ENCODE measurements around the gene ARHGEF11. TPM values are rescaled to one million over a fixed set of nuclear protein-coding genes. Genes with fewer than 3 reads are reported as not detected.

The ARHGEF11 gene, protein sequence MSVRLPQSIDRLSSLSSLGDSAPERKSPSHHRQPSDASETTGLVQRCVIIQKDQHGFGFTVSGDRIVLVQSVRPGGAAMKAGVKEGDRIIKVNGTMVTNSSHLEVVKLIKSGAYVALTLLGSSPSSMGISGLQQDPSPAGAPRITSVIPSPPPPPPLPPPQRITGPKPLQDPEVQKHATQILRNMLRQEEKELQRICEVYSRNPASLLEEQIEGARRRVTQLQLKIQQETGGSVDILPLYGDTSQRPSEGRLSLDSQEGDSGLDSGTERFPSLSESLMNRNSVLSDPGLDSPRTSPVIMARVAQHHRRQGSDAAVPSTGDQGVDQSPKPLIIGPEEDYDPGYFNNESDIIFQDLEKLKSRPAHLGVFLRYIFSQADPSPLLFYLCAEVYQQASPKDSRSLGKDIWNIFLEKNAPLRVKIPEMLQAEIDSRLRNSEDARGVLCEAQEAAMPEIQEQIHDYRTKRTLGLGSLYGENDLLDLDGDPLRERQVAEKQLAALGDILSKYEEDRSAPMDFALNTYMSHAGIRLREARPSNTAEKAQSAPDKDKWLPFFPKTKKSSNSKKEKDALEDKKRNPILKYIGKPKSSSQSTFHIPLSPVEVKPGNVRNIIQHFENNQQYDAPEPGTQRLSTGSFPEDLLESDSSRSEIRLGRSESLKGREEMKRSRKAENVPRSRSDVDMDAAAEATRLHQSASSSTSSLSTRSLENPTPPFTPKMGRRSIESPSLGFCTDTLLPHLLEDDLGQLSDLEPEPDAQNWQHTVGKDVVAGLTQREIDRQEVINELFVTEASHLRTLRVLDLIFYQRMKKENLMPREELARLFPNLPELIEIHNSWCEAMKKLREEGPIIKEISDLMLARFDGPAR (N-terminal part only)
- total RNA-seq (2021): 25.3 and 32.3 TPM in 2 replicates
- Bru-seq, nascent RNA: percentile 76 among the genes with signal in this experiment
- percentile 77 among the genes with signal in this experiment for BruChase-seq, experiment 1, labeled RNA remaining after a 2-hour chase
- percentile 80 among the genes with signal in this experiment for BruChase-seq, experiment 2, labeled RNA remaining after a 6-hour chase
- long read RNA-seq, full-length matches to known transcripts: 7 of 23 reads
- long read RNA-seq, partial matches to known transcripts: 9 of 23 reads
- long read RNA-seq, other reads (novel, unspliced or antisense): 7 of 23 reads

- no peaks in the 10 kb centered on the region for H3K36me3 ChIP-seq (ENCODE audit: insufficient read depth, low read length, poor library complexity, severe bottlenecking)
- BruUV-seq (replicated peaks): no TSS peak
- DNase-seq (ENCODE audit: low spot score): peak; percentile 90
- H3K27ac ChIP-seq (ENCODE audit: low read depth, low read length, poor library complexity, severe bottlenecking): peak within 1 kb of the TSS; percentile 90
- H3K4me1 ChIP-seq (ENCODE audit: insufficient read depth, low read length, poor library complexity, severe bottlenecking): peaks cover 16% of the 10 kb centered on the region
- no peaks in the 10 kb centered on the region for H3K27me3 ChIP-seq (replicated peaks; ENCODE audit: insufficient read depth, low read depth, low read length, poor library complexity)
- ChIA-PET POLR2A (ENCODE audit: low non-redundant PET) (interaction anchor here (0.6 kb wide), 1 partner anchor 1163 kb away, joined by 4 read pairs; no protein-coding TSS in a partner anchor), CTCF (interaction anchor here (0.5 kb wide), 1 partner anchor 131 kb away, joined by 3 read pairs; no protein-coding TSS in a partner anchor)
- no peaks in the 10 kb centered on the region for H3K9me3 ChIP-seq (ENCODE audit: low read depth, low read length, poor library complexity, severe bottlenecking)
- no peak for TF ChIP-seq EZH2 (IDR thresholded peaks at IDR 0.05; ENCODE audit: borderline replicate concordance, low read depth, low read length, poor library complexity, severe bottlenecking)
- no peak for TF ChIP-seq CTCF (conservative IDR thresholded peaks at IDR 0.05; ENCODE audit: low read depth, low read length)
- intact Hi-C loops (cut with micrococcal nuclease; ENCODE audit: unreplicated experiment): no loop called here
- peak within 1 kb of the TSS; percentile 63 for H3K4me3 ChIP-seq (ENCODE audit: low read depth, low read length, poor library complexity, severe bottlenecking)
Measured at GRCh38 chr1:157045250-157046218, at the start of gene ARHGEF11. TSS of gene ARHGEF11 (minus strand) at chr1:157045742. CDS start at chr1:157044330, 1,412 bp downstream.

GRCh38 chr1:157095091-157095490 is 49.5 kb upstream of the ARHGEF11 start:
- DNase-seq (ENCODE audit: low spot score): no peak
- Histone ChIP-seq H3K27ac (ENCODE audit: low read depth, low read length, poor library complexity, severe bottlenecking) (no peak overlapping the region), H3K27me3 (replicated peaks; ENCODE audit: insufficient read depth, low read depth, low read length, poor library complexity) (no peaks in the 10 kb centered on the region), H3K36me3 (ENCODE audit: insufficient read depth, low read length, poor library complexity, severe bottlenecking) (no peaks in the 10 kb centered on the region), H3K4me1 (ENCODE audit: insufficient read depth, low read length, poor library complexity, severe bottlenecking) (peaks cover 37% of the 10 kb centered on the region), H3K9me3 (ENCODE audit: low read depth, low read length, poor library complexity, severe bottlenecking) (no peaks in the 10 kb centered on the region), H3K4me3 (ENCODE audit: low read depth, low read length, poor library complexity, severe bottlenecking) (no peak overlapping the region)
- TF ChIP-seq EZH2 (IDR thresholded peaks at IDR 0.05; ENCODE audit: borderline replicate concordance, low read depth, low read length, poor library complexity, severe bottlenecking) (no peak), CTCF (conservative IDR thresholded peaks at IDR 0.05; ENCODE audit: low read depth, low read length) (no peak)
- intact Hi-C loops (cut with micrococcal nuclease; ENCODE audit: unreplicated experiment): no loop called here
- BruUV-seq (replicated peaks): no TSS peak
- POLR2A ChIA-PET (ENCODE audit: low non-redundant PET): no interaction called here
- CTCF ChIA-PET: no interaction called here
